ENCODE results near the gene FASN. TPM values are rescaled to one million over a fixed set of nuclear protein-coding genes. Genes with fewer than 3 reads are reported as not detected.

FASN gene
- total and polyA plus RNA-seq, 2 of the 13 experiments (the other 11 are each of a cell fraction or from before 2014, with no cell fraction given), result 51.7 to 101 TPM

GRCh38 chr17:82079001-82079677 is 18.9 kb downstream of the FASN start (continued):
- TF ChIP-seq ZNF567 (CRISPR knock-in tag; IDR thresholded peaks at IDR 0.05; ENCODE audit: borderline replicate concordance), result no peak
- 0 out of 2 replicates have a peak, but pooled peaks have one; percentile 18 for TF ChIP-seq ZNF326 (CRISPR knock-in tag; IDR thresholded peaks at IDR 0.05; ENCODE audit: borderline replicate concordance)
- TF ChIP-seq NR2C2 (CRISPR knock-in tag; IDR thresholded peaks at IDR 0.05; ENCODE audit: borderline replicate concordance), result no peak
- peak; percentile 34; the same call in 1 of the 2 replicates for TF ChIP-seq ZFY (CRISPR knock-in tag; IDR thresholded peaks at IDR 0.05)
- no peak for TF ChIP-seq NONO (IDR thresholded peaks at IDR 0.05)
- 0 out of 2 replicates have a peak, but pooled peaks have one; percentile 5 for TF ChIP-seq NONO (CRISPR knock-in tag; conservative IDR thresholded peaks at IDR 0.05)
- TF ChIP-seq HOXA3 (CRISPR knock-in tag; IDR thresholded peaks at IDR 0.05), result peak; percentile 76
- no peak for TF ChIP-seq ZNF318 (CRISPR knock-in tag; IDR thresholded peaks at IDR 0.05)
- 0 out of 2 replicates have a peak, but pooled peaks have one; percentile 22 for TF ChIP-seq ZBTB4 (CRISPR knock-in tag; IDR thresholded peaks at IDR 0.05; ENCODE audit: borderline replicate concordance)
- peak; percentile 44; the same call in 1 of the 2 replicates for TF ChIP-seq POLR2G (IDR thresholded peaks at IDR 0.05; ENCODE audit: low read depth, low read length)
- peak; percentile 96 for TF ChIP-seq AGO2 (optimal IDR thresholded peaks at IDR 0.05; ENCODE audit: low read depth, low read length)
- no peak for TF ChIP-seq RBM22 (optimal IDR thresholded peaks at IDR 0.05; ENCODE audit: low read length)
- TF ChIP-seq ZHX1 (CRISPR knock-in tag; IDR thresholded peaks at IDR 0.05; ENCODE audit: low read depth), result peak; percentile 75; the same call in 1 of the 2 replicates
- TF ChIP-seq HNRNPK (IDR thresholded peaks at IDR 0.05; ENCODE audit: low read depth, low read length, poor library complexity, severe bottlenecking), result peak; percentile 74

Data from HepG2 (cell line).